SK-N-SH (cell line): Measurements from ENCODE around the gene SYDE1.

Experiments
- EZH2phosphoT487 ChIP-seq: fragments of 200-600 bp; sonication (generic); IDR thresholded peaks from 2 replicates; pipeline ENCODE4 v1.6.1; 2017; ENCODE audit warnings: low read depth, mixed run types, mild to moderate bottlenecking, antibody characterized with exemption, moderate library complexity, borderline replicate concordance
- FOXM1 ChIP-seq: IDR thresholded peaks from 2 replicates; pipeline ENCODE4 v1.4.0; 2012; ENCODE audit warnings: low read depth, mild to moderate bottlenecking
- TF ChIP-seq, protein P1 (sequence below): fragments of 200-600 bp; sonication (generic); IDR thresholded peaks from 2 replicates; pipeline ENCODE4 v1.6.1; 2017; ENCODE audit warnings: antibody characterized with exemption, mild to moderate bottlenecking, moderate library complexity

GRCh38 chr19:15156391-15156790, 49.2 kb downstream of the SYDE1 start:
- TF ChIP-seq, protein P1, sequence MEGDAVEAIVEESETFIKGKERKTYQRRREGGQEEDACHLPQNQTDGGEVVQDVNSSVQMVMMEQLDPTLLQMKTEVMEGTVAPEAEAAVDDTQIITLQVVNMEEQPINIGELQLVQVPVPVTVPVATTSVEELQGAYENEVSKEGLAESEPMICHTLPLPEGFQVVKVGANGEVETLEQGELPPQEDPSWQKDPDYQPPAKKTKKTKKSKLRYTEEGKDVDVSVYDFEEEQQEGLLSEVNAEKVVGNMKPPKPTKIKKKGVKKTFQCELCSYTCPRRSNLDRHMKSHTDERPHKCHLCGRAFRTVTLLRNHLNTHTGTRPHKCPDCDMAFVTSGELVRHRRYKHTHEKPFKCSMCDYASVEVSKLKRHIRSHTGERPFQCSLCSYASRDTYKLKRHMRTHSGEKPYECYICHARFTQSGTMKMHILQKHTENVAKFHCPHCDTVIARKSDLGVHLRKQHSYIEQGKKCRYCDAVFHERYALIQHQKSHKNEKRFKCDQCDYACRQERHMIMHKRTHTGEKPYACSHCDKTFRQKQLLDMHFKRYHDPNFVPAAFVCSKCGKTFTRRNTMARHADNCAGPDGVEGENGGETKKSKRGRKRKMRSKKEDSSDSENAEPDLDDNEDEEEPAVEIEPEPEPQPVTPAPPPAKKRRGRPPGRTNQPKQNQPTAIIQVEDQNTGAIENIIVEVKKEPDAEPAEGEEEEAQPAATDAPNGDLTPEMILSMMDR = no peak
- TF ChIP-seq EZH2phosphoT487 (no peak), FOXM1 (no peak)
